K562 (cell line): Measurements from ENCODE around the gene NME8. TPM values are rescaled to one million over a fixed set of nuclear protein-coding genes. Genes with fewer than 3 reads are reported as not detected.

Experiments
- ATAC-seq: fragments of 200-7000 bp; cut with Tn5 transposase; 3 replicates; pipeline ENCODE4 v1.9.1; 2020; ENCODE audit warnings: moderate library complexity
- BruUV-seq: library from RNA; stranded (reverse); fragments of 400-500 nt; replicated peaks from 2 replicates; lab custom pipeline; 2021; lab: Mats Ljungman, UMichigan
- CTCF ChIA-PET: fragments of 300-600 bp; formaldehyde crosslinking; extraction: SDS; loops from one replicate; lab custom pipeline; 2021; ENCODE audit warnings: low intra/inter-chr PET ratio; lab: Yijun Ruan, JAX
- POLR2A ChIA-PET: fragments of 300-600, 350-650 bp; sonication (Branson Sonifier 250); formaldehyde crosslinking; extraction: SDS; loops from one replicate; lab custom pipeline; 2021; ENCODE audit warnings: antibody characterized with exemption, inconsistent platforms; lab: Yijun Ruan, JAX
- DNase-seq, 4 experiments: peaks; one replicate each; pipeline versions ENCODE4 v3.0.0 to v3.0.0-alpha.2; 2011 to 2018; ENCODE audit warnings: low spot score in 3 of 4, mixed read lengths in 3 of 4; ENCODE audit errors: extremely low read depth in 1 of 4
- FAIRE-seq: peaks from 2 replicates; lab custom pipeline; 2011; peaks lifted over from hg19 to GRCh38; lab: Jason Lieb, UNC
- H2AFZ ChIP-seq: 2 replicates; pipeline ENCODE4 v1.6.0; 2011; ENCODE audit warnings: low read depth, low read length, control low read depth, inconsistent platforms
- H3K27ac ChIP-seq: fragments of 200-600 bp; 3 replicates; pipeline ENCODE4 v1.8.0; 2011; ENCODE audit warnings: low read depth, mild to moderate bottlenecking, control low read depth, inconsistent platforms, low read length, moderate library complexity, mixed read lengths; ENCODE audit errors: extremely low read depth
- H3K27me3 ChIP-seq, 2 experiments: fragments of 300-600 bp in 1 of 2; 2 replicates in 1 of 2; 3 replicates in 1 of 2; pipeline versions ENCODE4 v1.6.0 to v1.8.0; 2011; ENCODE audit warnings: inconsistent platforms in 2 of 2, low read length in 2 of 2, mild to moderate bottlenecking in 1 of 2, mixed read lengths in 1 of 2, moderate library complexity in 1 of 2; ENCODE audit not compliant: control insufficient read depth in 2 of 2, insufficient read depth in 2 of 2
- H3K36me3 ChIP-seq: fragments of 300-600 bp; 3 replicates; pipeline ENCODE4 v1.8.0; 2011; ENCODE audit warnings: mild to moderate bottlenecking, low read length, inconsistent platforms; ENCODE audit not compliant: control insufficient read depth, insufficient read depth
- H3K4me1 ChIP-seq, 2 experiments: fragments of 200-600 bp in 1 of 2; replicated peaks in 1 of 2; 2 replicates in 1 of 2; 3 replicates in 1 of 2; pipeline versions ENCODE4 v1.5.1 to v1.8.0; 2011; ENCODE audit warnings: inconsistent platforms in 2 of 2, low read length in 2 of 2, mild to moderate bottlenecking in 1 of 2, mixed read lengths in 1 of 2, moderate library complexity in 1 of 2; ENCODE audit not compliant: control insufficient read depth in 2 of 2, insufficient read depth in 2 of 2
- H3K4me2 ChIP-seq: 2 replicates; pipeline ENCODE4 v1.6.1; 2011; ENCODE audit warnings: low read length, control low read depth, inconsistent platforms, mixed read lengths; ENCODE audit not compliant: insufficient read depth
- H3K4me3 ChIP-seq: fragments of 200-600 bp; sonication (generic), shearing (Covaris generic); 2 replicates; pipeline ENCODE4 v1.5.1; 2016; ENCODE audit warnings: control low read depth, inconsistent platforms
- H3K79me2 ChIP-seq: fragments of 200-600 bp; 3 replicates; pipeline ENCODE4 v1.8.0; 2011; ENCODE audit warnings: low read length, inconsistent platforms; ENCODE audit not compliant: control insufficient read depth, insufficient read depth
- H3K9ac ChIP-seq, 2 experiments: 2 replicates each; pipeline versions ENCODE4 v1.6.0 to v1.6.1; 2011; ENCODE audit warnings: low read depth in 2 of 2, low read length in 2 of 2, control low read depth in 1 of 2, inconsistent platforms in 1 of 2, mild to moderate bottlenecking in 1 of 2, mixed read lengths in 1 of 2; ENCODE audit not compliant: insufficient read depth in 1 of 2
- H3K9me1 ChIP-seq: one replicate; pipeline ENCODE4 v1.6.0; 2011; ENCODE audit warnings: inconsistent platforms, mild to moderate bottlenecking, low read length, moderate library complexity; ENCODE audit not compliant: control insufficient read depth, insufficient read depth
- H3K9me3 ChIP-seq: replicated peaks from 2 replicates; pipeline ENCODE4 v1.5.1; 2011; ENCODE audit warnings: low read depth, low read length, inconsistent platforms; ENCODE audit not compliant: control insufficient read depth, insufficient read depth
- H4K20me1 ChIP-seq: replicated peaks from 2 replicates; pipeline ENCODE4 v1.6.1; 2011; ENCODE audit warnings: low read length, inconsistent platforms, mixed read lengths; ENCODE audit not compliant: control insufficient read depth, insufficient read depth
- FOXM1 ChIP-seq, 2 experiments: fragments of 450-650 bp in 1 of 2; sonication (generic) in 1 of 2; formaldehyde crosslinking in 1 of 2; IDR thresholded peaks; 2 replicates each; pipeline versions ENCODE4 v1.6.1 to v1.9.0; 2017 to 2022; ENCODE audit warnings: low read depth in 2 of 2, mild to moderate bottlenecking in 2 of 2, missing genetic modification reagents in 1 of 2, moderate library complexity in 1 of 2
- MCM5 ChIP-seq: fragments of 450-650 bp; IDR thresholded peaks from 2 replicates; pipeline ENCODE4 v1.6.1; 2016; ENCODE audit warnings: low read depth
- NFIC ChIP-seq: fragments of 450-650 bp; IDR thresholded peaks from 2 replicates; pipeline ENCODE4 v1.6.1; 2017; ENCODE audit warnings: mild to moderate bottlenecking, inconsistent platforms
- NFIX ChIP-seq: fragments of 250-450 bp; sonication (Bioruptor Pico); IDR thresholded peaks from 2 replicates; pipeline ENCODE4 v1.4.0; 2020; ENCODE audit warnings: low read depth, mild to moderate bottlenecking, moderate library complexity
- SPI1 ChIP-seq: IDR thresholded peaks from 2 replicates; pipeline ENCODE4 v1.6.1; 2011; ENCODE audit warnings: low read depth, low read length, control low read depth, borderline replicate concordance
- ZEB2 ChIP-seq: fragments of 450-650 bp; IDR thresholded peaks from 2 replicates; pipeline ENCODE4 v1.6.1; 2016
- WGBS: fragments of 100-300 bp; shearing (Covaris generic); methylation state at CpG from one replicate; pipeline ENCODE4 v1.1.6; 2016; ENCODE audit warnings: low coverage, mixed read lengths; ENCODE audit not compliant: insufficient coverage; ENCODE audit errors: missing lambda C conversion rate; 5-methylcytosine and 5-hydroxymethylcytosine counted together
- in situ Hi-C: fragments of 300-500 bp; cut with MboI; formaldehyde crosslinking; loops from 4 replicates; pipeline ENCODE4 v1.15.0; 2018; ENCODE audit warnings: inconsistent platforms, mixed read lengths
- intact Hi-C: fragments of 100-400 bp; cut with micrococcal nuclease; formaldehyde crosslinking; loops from 2 replicates; pipeline ENCODE4 v1.14.2; 2022
- polyA plus RNA-seq, 8 experiments: library from polyadenylated mRNA; depleted of rRNA in 4 of 8; stranded (reverse) in 5 of 8; unstranded in 3 of 8; fragments of >200 nt; fragmentation: Nextera tagmentation in 2 of 8; fragmentation: Illumina TruSeq in 1 of 8; extraction: Ambion mirVana in 2 of 8; extraction: Trizol in 1 of 8; gene quantifications; 2 replicates each; pipeline versions ENCODE4 v1.2.1 to v1.2.3, GENCODE V29; 2011 to 2014; ENCODE audit warnings: inconsistent platforms in 1 of 8, missing spikeins in 1 of 8
- total RNA-seq, 7 experiments: library from RNA; depleted of rRNA in 6 of 7; stranded (reverse); fragments of >200 nt in 6 of 7; fragmentation: Illumina TruSeq in 2 of 7; extraction: Trizol in 2 of 7; gene quantifications; 2 replicates each; pipeline versions ENCODE4 v1.2.1 to v1.2.3, GENCODE V29; 2011 to 2021; ENCODE audit warnings: low replicate concordance in 1 of 7
- TF ChIP-seq, protein P1 (sequence below): fragments of 450-650 bp; formaldehyde crosslinking; IDR thresholded peaks from 2 replicates; pipeline ENCODE4 v1.4.0; 2022; ENCODE audit warnings: missing genetic modification characterization

NME8 gene
- total and polyA plus RNA-seq, 9 of the 15 experiments (the other 6 are each of a cell fraction or from before 2014, with no cell fraction given): not detected

DNA sequence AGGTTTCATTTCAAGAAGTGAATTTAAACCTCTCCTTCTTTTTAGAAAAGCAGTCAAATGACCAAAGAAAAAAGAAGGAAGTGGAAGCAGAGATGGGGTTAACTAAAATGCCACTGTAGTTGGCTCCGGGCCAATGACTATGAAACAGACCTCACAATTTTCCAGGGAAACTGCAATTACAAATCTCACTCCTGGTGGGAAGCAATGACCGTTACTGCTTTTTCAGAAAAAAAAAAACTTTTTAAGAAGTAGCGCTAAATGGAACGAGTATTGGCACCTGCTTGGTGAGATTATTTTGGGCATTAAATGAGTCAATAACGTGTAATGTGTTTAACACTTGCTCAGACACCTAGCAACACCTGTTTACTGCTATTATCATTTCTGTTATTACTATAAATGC, 67.0 kb downstream of the NME8 start:
- TF ChIP-seq NFIC (peak; percentile 97), MCM5 (no peak), SPI1 (peak; percentile 89), NFIX (CRISPR knock-in tag) (peak; percentile 80), FOXM1 (IDR thresholded peaks at IDR 0.05; ENCODE audit: low read depth) (no peak), FOXM1 (CRISPR knock-in tag; IDR thresholded peaks at IDR 0.05; ENCODE audit: low read depth) (no peak), ZEB2 (no peak)
- TF ChIP-seq, protein P1, sequence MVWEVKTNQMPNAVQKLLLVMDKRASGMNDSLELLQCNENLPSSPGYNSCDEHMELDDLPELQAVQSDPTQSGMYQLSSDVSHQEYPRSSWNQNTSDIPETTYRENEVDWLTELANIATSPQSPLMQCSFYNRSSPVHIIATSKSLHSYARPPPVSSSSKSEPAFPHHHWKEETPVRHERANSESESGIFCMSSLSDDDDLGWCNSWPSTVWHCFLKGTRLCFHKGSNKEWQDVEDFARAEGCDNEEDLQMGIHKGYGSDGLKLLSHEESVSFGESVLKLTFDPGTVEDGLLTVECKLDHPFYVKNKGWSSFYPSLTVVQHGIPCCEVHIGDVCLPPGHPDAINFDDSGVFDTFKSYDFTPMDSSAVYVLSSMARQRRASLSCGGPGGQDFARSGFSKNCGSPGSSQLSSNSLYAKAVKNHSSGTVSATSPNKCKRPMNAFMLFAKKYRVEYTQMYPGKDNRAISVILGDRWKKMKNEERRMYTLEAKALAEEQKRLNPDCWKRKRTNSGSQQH (CRISPR knock-in tag): no peak
- no peak overlapping the region for H2AFZ ChIP-seq
- no peaks in the 10 kb centered on the region for H3K36me3 ChIP-seq
- 15% methylated on average over 5 of the region's 5 CpGs for WGBS
- H3K27me3 ChIP-seq: peaks cover 0 to 8% of the 10 kb centered on the region in 2 experiments; a peak in 3 of 5 replicates
- FAIRE-seq (no peak), DNase-seq (peak in 1 of 4 experiments; percentile 27), ATAC-seq (no peak)
- in situ Hi-C loops: no loop called here
- H3K9ac ChIP-seq: no peak overlapping the region
- H3K9me3 ChIP-seq: no peaks in the 10 kb centered on the region
- intact Hi-C loops: no loop called here
- H3K9me1 ChIP-seq: no peaks in the 10 kb centered on the region
- H4K20me1 ChIP-seq: no peaks in the 10 kb centered on the region
- H3K4me2 ChIP-seq: no peak overlapping the region
- CTCF ChIA-PET: interaction anchor here (0.7 kb wide), 1 partner anchor 459 kb away, joined by 3 read pairs; no protein-coding TSS in a partner anchor
- peaks cover 4 to 15% of the 10 kb centered on the region in 2 experiments for H3K4me1 ChIP-seq
- no TSS peak for BruUV-seq
- H3K4me3 ChIP-seq: no peak overlapping the region
- H3K79me2 ChIP-seq: no peaks in the 10 kb centered on the region
- H3K27ac ChIP-seq: no peak overlapping the region
- POLR2A ChIA-PET: no interaction called here
